Prostate gland (tissue), 2 donors: Measurements from ENCODE around the gene ANKRD13D. TPM values are rescaled to one million over a fixed set of nuclear protein-coding genes. Genes with fewer than 3 reads are reported as not detected.

Experiments
- DNase-seq: peaks from one replicate; pipeline ENCODE4 v3.0.0-alpha.2; 2019; ENCODE audit warnings: low spot score
- H3K27ac ChIP-seq, 2 donors: fragments of 200-600 bp; sonication (generic); 2 replicates each; pipeline ENCODE4 v1.5.1; 2017 to 2019
- H3K27me3 ChIP-seq: fragments of 200-600 bp; sonication (generic); replicated peaks from 2 replicates; pipeline ENCODE4 v1.5.1; 2019; ENCODE audit not compliant: insufficient read depth
- H3K36me3 ChIP-seq, 2 donors: fragments of 200-600 bp; sonication (generic); 1 replicate in 1 of 2; 2 replicates in 1 of 2; pipeline versions ENCODE4 v1.5.1 to v1.8.1; 2017 to 2019
- H3K4me1 ChIP-seq: fragments of 200-600 bp; sonication (generic); replicated peaks from 2 replicates; pipeline ENCODE4 v1.5.1; 2019
- H3K4me3 ChIP-seq, 2 donors: fragments of 200-600 bp; sonication (generic); 2 replicates each; pipeline ENCODE4 v1.5.1; 2017 to 2019
- H3K9me3 ChIP-seq: fragments of 200-600 bp; sonication (generic); 2 replicates; pipeline ENCODE4 v1.5.1; 2017
- POLR2A ChIP-seq: fragments of 450-650 bp; IDR thresholded peaks from one replicate; pipeline ENCODE4 v1.6.1; 2016; ENCODE audit warnings: antibody characterized with exemption, mild to moderate bottlenecking
- POLR2AphosphoS5 ChIP-seq: sonication (generic); formaldehyde crosslinking; IDR thresholded peaks from one replicate; pipeline ENCODE4 v1.6.1; 2017; ENCODE audit warnings: antibody characterized with exemption
- WGBS: methylation state at CpG from one replicate; pipeline ENCODE4 v1.1.5; 2018; 5-methylcytosine and 5-hydroxymethylcytosine counted together
- intact Hi-C: fragments of 100-400 bp; cut with DNase I; formaldehyde crosslinking; loops from one replicate; pipeline ENCODE4 v1.14.2; 2022
- total RNA-seq, 2 donors: library from RNA; depleted of rRNA; stranded (reverse); fragments of >200 nt; gene quantifications; one replicate each; pipeline ENCODE4 v1.1.0, GENCODE V29; 2016
- TF ChIP-seq, protein P1 (sequence below), 4 experiments: fragments of 200-600 bp in 2 of 4; fragments of 450-650 bp in 2 of 4; sonication (generic) in 2 of 4; IDR thresholded peaks; 1 replicate in 3 of 4; 2 replicates in 1 of 4; pipeline ENCODE4 v1.5.1; 2016 to 2019; ENCODE audit warnings: antibody characterized with exemption in 4 of 4, mild to moderate bottlenecking in 2 of 4, moderate library complexity in 2 of 4

The ANKRD13D gene
- total RNA-seq, 2 donors from 2014 or later = 35.9 to 75.3 TPM

DNA sequence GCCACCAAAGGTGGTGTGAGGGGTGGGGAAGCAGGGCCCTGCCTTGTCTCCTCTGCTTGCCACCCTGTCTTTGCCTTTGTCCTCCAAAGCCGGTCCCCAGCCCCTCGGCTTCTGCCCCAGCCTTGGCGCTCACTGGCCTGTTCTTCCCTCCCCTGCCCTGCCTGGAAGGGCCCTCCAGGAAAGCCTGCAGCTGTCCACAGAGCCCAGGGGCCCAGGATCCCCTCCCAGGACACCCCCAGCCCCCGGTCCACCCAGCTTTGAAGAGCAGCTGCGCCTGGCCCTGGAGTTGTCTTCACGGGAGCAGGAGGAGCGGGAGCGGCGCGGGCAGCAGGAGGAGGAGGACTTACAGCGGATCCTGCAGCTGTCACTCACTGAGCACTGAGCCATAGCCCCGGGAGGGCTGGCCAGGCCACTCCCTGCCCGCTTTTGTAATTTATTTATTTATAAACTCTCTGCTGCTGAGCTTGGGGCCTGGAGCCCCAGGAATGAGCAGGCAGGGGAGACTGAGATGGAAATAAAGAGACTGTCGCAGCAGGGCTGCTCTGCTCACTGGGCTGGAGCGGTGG is 12.9 kb downstream of the ANKRD13D start:
- intact Hi-C loops = loop anchor here (5.0 kb wide), 1 partner anchor 35 kb away; the partner anchor contains the start of gene GRK2
- H3K4me3 ChIP-seq = no peak overlapping the region
- 47% methylated on average over 15 of the region's 15 CpGs for WGBS

GRCh38 chr11:67302571-67303131 is 13.5 kb downstream of the ANKRD13D start:
- Histone ChIP-seq H3K27ac (peak overlapping the region; percentile 89 to 91), H3K4me1 (peaks cover 13% of the 10 kb centered on the region), H3K9me3 (no peaks in the 10 kb centered on the region), H3K4me3 (peak overlapping the region; percentile 85 to 97), H3K36me3 (peaks cover 1 to 9% of the 10 kb centered on the region in 2 donors), H3K27me3 (no peaks in the 10 kb centered on the region)
- DNase-seq = no peak
- intact Hi-C loops = loop anchor here (5.0 kb wide), 1 partner anchor 35 kb away; the partner anchor contains the start of gene GRK2
- TF ChIP-seq POLR2A (no peak), POLR2AphosphoS5 (no peak)
- TF ChIP-seq, protein P1, sequence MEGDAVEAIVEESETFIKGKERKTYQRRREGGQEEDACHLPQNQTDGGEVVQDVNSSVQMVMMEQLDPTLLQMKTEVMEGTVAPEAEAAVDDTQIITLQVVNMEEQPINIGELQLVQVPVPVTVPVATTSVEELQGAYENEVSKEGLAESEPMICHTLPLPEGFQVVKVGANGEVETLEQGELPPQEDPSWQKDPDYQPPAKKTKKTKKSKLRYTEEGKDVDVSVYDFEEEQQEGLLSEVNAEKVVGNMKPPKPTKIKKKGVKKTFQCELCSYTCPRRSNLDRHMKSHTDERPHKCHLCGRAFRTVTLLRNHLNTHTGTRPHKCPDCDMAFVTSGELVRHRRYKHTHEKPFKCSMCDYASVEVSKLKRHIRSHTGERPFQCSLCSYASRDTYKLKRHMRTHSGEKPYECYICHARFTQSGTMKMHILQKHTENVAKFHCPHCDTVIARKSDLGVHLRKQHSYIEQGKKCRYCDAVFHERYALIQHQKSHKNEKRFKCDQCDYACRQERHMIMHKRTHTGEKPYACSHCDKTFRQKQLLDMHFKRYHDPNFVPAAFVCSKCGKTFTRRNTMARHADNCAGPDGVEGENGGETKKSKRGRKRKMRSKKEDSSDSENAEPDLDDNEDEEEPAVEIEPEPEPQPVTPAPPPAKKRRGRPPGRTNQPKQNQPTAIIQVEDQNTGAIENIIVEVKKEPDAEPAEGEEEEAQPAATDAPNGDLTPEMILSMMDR (IDR thresholded peaks at IDR 0.05) = no peak
- WGBS = 20% methylated on average over 22 of the region's 23 CpGs

More for the DNA sequence above, 12.9 kb downstream of the ANKRD13D start:
- Histone ChIP-seq H3K36me3 (peaks cover 0 to 9% of the 10 kb centered on the region in 2 donors), H3K27me3 (no peaks in the 10 kb centered on the region), H3K9me3 (no peaks in the 10 kb centered on the region), H3K4me1 (peaks cover 13% of the 10 kb centered on the region), H3K27ac (peak overlapping the region; percentile 89 to 91)
- DNase-seq = peak; percentile 76
- TF ChIP-seq POLR2A = peak; percentile 65
- TF ChIP-seq, protein P1 (IDR thresholded peaks at IDR 0.05) = no peak
- peak; percentile 50 for TF ChIP-seq POLR2AphosphoS5

DNA sequence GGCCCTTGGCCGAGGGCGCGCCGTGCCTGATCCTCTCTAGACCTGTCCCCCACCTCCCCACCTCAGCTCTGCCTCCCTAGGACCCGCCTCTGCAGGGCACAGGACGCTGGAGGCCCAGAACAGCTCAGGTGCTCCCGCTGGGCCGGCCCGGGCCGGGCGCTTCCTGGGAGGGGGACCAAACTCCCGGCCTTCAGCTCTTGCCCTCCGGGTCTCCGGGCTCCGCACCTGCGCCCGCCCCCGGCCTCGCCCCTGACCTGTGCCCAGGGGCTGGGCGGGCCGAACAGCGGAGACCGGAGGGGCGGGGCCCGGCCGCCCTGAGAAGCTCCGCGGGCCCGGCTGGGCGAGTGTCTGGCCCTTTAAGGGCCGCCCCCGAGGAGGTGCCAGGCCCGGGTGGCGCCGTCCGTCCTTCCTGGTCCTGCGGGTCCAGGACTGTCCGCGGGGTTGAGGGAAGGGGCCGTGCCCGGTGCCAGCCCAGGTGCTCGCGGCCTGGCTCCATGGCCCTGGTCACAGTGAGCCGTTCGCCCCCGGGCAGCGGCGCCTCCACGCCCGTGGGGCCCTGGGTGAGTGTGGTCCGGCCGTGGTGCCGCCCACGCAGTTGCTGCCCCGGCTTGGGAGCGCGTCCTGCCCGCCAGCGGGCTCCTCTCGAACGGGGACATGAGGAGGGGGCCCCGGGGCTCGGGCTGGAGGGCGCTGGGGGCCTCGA is 14.2 kb downstream of the ANKRD13D start, which contains the start of gene SSH3:
Gene SSH3 (plus strand): TSS at position 399 of the 703 bp plus-strand sequence. CDS start 96 bp downstream, at position 495.
- H3K9me3 ChIP-seq = no peaks in the 10 kb centered on the region
- TF ChIP-seq POLR2A (peak; percentile 90), POLR2AphosphoS5 (peak; percentile 54)
- TF ChIP-seq, protein P1 (IDR thresholded peaks at IDR 0.05) = no peak
- H3K27me3 ChIP-seq = no peaks in the 10 kb centered on the region
- peak; percentile 81 for DNase-seq
- H3K27ac ChIP-seq = peak within 1 kb of the TSS; percentile 89 to 91
- intact Hi-C loops = loop anchor here (5.0 kb wide), 1 partner anchor 36 kb away; the partner anchor contains the start of gene GRK2
- H3K36me3 ChIP-seq = peaks cover 7 to 9% of the 10 kb centered on the region in 2 donors
- H3K4me3 ChIP-seq = peak within 1 kb of the TSS; percentile 85 to 97
- peaks cover 13% of the 10 kb centered on the region for H3K4me1 ChIP-seq
- WGBS = 1% methylated on average over 54 of the region's 65 CpGs

- peaks cover 9 to 13% of the 10 kb centered on the region in 2 donors for H3K36me3 ChIP-seq
Observed at GRCh38 chr11:67303835-67304411, 14.8 kb downstream of the ANKRD13D start.

More at GRCh38 chr11:67303835-67304411, 14.8 kb downstream of the ANKRD13D start:
- intact Hi-C loops = loop anchor here (5.0 kb wide), 1 partner anchor 37 kb away; the partner anchor contains the start of gene GRK2
- no peak for DNase-seq
- Histone ChIP-seq H3K27me3 (no peaks in the 10 kb centered on the region), H3K4me3 (peak overlapping the region; percentile 85 to 97), H3K27ac (peak overlapping the region; percentile 89 to 91), H3K9me3 (no peaks in the 10 kb centered on the region), H3K4me1 (peaks cover 13% of the 10 kb centered on the region)
- WGBS = 1% methylated on average over 26 of the region's 43 CpGs
- TF ChIP-seq POLR2AphosphoS5 = no peak
- peak; percentile 36 for TF ChIP-seq POLR2A
